ENCODE measurements around the gene NMU.
"Not testable (repeated sequence)": the region's sequence is repeated elsewhere in the genome, so short reads cannot be mapped to it uniquely, and the experiment has no call there.

The NMU gene

GRCh38 chr4:55560096-55560495 is 76.0 kb downstream of the NMU start:
- DNase-seq (ENCODE audit: low read depth, low spot score): no peak

- no peak for DNase-seq (ENCODE audit: low read depth, low spot score)
Observed at GRCh38 chr4:55554453-55555030, 81.6 kb downstream of the NMU start.

- DNase-seq (ENCODE audit: low read depth, low spot score): no peak
Observed at GRCh38 chr4:55553441-55554201, 82.5 kb downstream of the NMU start.

- DNase-seq (ENCODE audit: low read depth, low spot score): not testable (repeated sequence)
Observed at GRCh38 chr4:55551964-55552363, 84.1 kb downstream of the NMU start.

GRCh38 chr4:55549888-55550287 is 86.2 kb downstream of the NMU start:
- no peak for DNase-seq (ENCODE audit: low read depth, low spot score)

- DNase-seq (ENCODE audit: low read depth, low spot score): no peak
Observed at GRCh38 chr4:55547918-55548317, 88.2 kb downstream of the NMU start.

GRCh38 chr4:55547466-55547770 is 88.7 kb downstream of the NMU start:
- DNase-seq (ENCODE audit: low read depth, low spot score): no peak

- peak; percentile 61 for DNase-seq (ENCODE audit: low read depth, low spot score)
Observed at GRCh38 chr4:55546756-55547465, 89.2 kb downstream of the NMU start, which contains the start of gene CLOCK. TSS of gene CLOCK (minus strand) at chr4:55546909. CDS start at chr4:55482785, 64,124 bp downstream.

- DNase-seq (ENCODE audit: low read depth, low spot score): no peak
Observed at GRCh38 chr4:55546506-55546755, 89.7 kb downstream of the NMU start.

GRCh38 chr4:55545641-55546505 is 90.2 kb downstream of the NMU start:
- peak; percentile 15 for DNase-seq (ENCODE audit: low read depth, low spot score)

Measured in activated CD4-positive, CD25-positive, alpha-beta regulatory T cell treated with anti-CD3 and anti-CD28 coated beads, Interleukin-2, amount 50 U/mL, for 16 hours (primary cell).